HCT116 (cell line): Measurements from ENCODE around the gene HIVEP3. TPM values are rescaled to one million over a fixed set of nuclear protein-coding genes. Genes with fewer than 3 reads are reported as not detected.

ENCODE experiments used
- ATAC-seq: fragments of 200-7000 bp; cut with Tn5 transposase; 2 replicates; pipeline ENCODE4 v1.9.1; 2020; ENCODE audit warnings: mild to moderate bottlenecking, moderate library complexity
- BruUV-seq: library from RNA; stranded (reverse); fragments of 400-500 nt; replicated peaks from 2 replicates; lab custom pipeline; 2021; lab: Mats Ljungman, UMichigan
- CTCF ChIA-PET: fragments of 300-600 bp; sonication (Branson Sonifier 250); formaldehyde crosslinking; loops from one replicate; lab custom pipeline; 2021; ENCODE audit warnings: antibody characterized with exemption; lab: Charles Lee
- POLR2A ChIA-PET: fragments of 300-600, 350-600 bp; sonication (Branson Sonifier 250); formaldehyde crosslinking; loops from one replicate; lab custom pipeline; 2021; ENCODE audit warnings: antibody characterized with exemption; lab: Charles Lee
- RAD21 ChIA-PET, 2 experiments: fragments of 300-600 bp; sonication (Branson Sonifier 250); formaldehyde crosslinking; loops; one replicate each; lab custom pipeline; 2023; ENCODE audit warnings: low total read pairs in 2 of 2; ENCODE audit not compliant: uncharacterized antibody in 2 of 2, unreplicated experiment in 2 of 2, low non-redundant PET in 1 of 2; lab: Charles Lee
- DNase-seq: peaks from one replicate; pipeline ENCODE4 v3.0.0-alpha.2; 2010; ENCODE audit warnings: low read depth, low spot score
- H2AFZ ChIP-seq: fragments of 200-600 bp; shearing (Covaris generic), sonication (generic); 2 replicates; pipeline ENCODE4 v1.6.1; 2017; ENCODE audit warnings: low read depth, mixed run types, mixed read lengths, antibody characterized with exemption, low read length; ENCODE audit not compliant: poor library complexity, severe bottlenecking
- H3K27ac ChIP-seq: 2 replicates; pipeline ENCODE4 v1.5.1; 2012; ENCODE audit warnings: low read depth, low read length
- H3K27me3 ChIP-seq: fragments of 200-600 bp; sonication (generic); 2 replicates; pipeline ENCODE4 v1.6.1; 2016; ENCODE audit warnings: mixed run types, low read length, mixed read lengths; ENCODE audit not compliant: insufficient read depth
- H3K36me3 ChIP-seq, 2 experiments: fragments of 200-500 bp in 1 of 2; fragments of 200-600 bp in 1 of 2; sonication (Bioruptor generic) in 1 of 2; sonication (generic) in 1 of 2; 2 replicates each; pipeline versions ENCODE4 v1.5.1 to v1.6.1; 2014 to 2016; ENCODE audit warnings: low read length in 2 of 2, inconsistent platforms in 1 of 2, mixed read lengths in 1 of 2, mixed run types in 1 of 2; ENCODE audit not compliant: insufficient read depth in 2 of 2, control insufficient read depth in 1 of 2
- H3K4me1 ChIP-seq, 2 experiments: fragments of 200-600 bp in 1 of 2; sonication (generic) in 1 of 2; 2 replicates each; pipeline versions ENCODE4 v1.5.1 to v1.6.1; 2012 to 2017; ENCODE audit warnings: low read length in 2 of 2, inconsistent platforms in 1 of 2, mild to moderate bottlenecking in 1 of 2, mixed read lengths in 1 of 2, mixed run types in 1 of 2, moderate library complexity in 1 of 2; ENCODE audit not compliant: insufficient read depth in 2 of 2, control insufficient read depth in 1 of 2
- H3K4me2 ChIP-seq: fragments of 200-600 bp; sonication (generic); 2 replicates; pipeline ENCODE4 v1.6.1; 2017; ENCODE audit warnings: mixed run types, low read length, mixed read lengths
- H3K4me3 ChIP-seq, 2 experiments: fragments of 200-600 bp in 1 of 2; sonication (generic) in 1 of 2; replicated peaks in 1 of 2; 2 replicates each; pipeline ENCODE4 v1.5.1; 2011 to 2016; ENCODE audit warnings: low read length in 2 of 2, control low read depth in 1 of 2, low read depth in 1 of 2, mild to moderate bottlenecking in 1 of 2, mixed read lengths in 1 of 2, mixed run types in 1 of 2
- H3K79me2 ChIP-seq: fragments of 200-600 bp; sonication (generic); 2 replicates; pipeline ENCODE4 v1.6.1; 2017; ENCODE audit warnings: mild to moderate bottlenecking, mixed run types, low read length, moderate library complexity, mixed read lengths; ENCODE audit not compliant: insufficient read depth
- H3K9ac ChIP-seq: fragments of 200-600 bp; sonication (generic); 2 replicates; pipeline ENCODE4 v1.6.1; 2016; ENCODE audit warnings: low read length, mixed read lengths
- H3K9me2 ChIP-seq: fragments of 200-600 bp; sonication (generic), shearing (Covaris generic); 2 replicates; pipeline ENCODE4 v1.6.1; 2017; ENCODE audit warnings: mixed run types, mild to moderate bottlenecking, moderate library complexity; ENCODE audit not compliant: insufficient read depth
- H3K9me3 ChIP-seq, 2 experiments: fragments of 200-500 bp in 1 of 2; fragments of 200-600 bp in 1 of 2; sonication (Bioruptor generic) in 1 of 2; sonication (generic) in 1 of 2; 2 replicates each; pipeline ENCODE4 v1.6.1; 2014 to 2017; ENCODE audit warnings: low read length in 2 of 2, mixed read lengths in 2 of 2, inconsistent platforms in 1 of 2, low read depth in 1 of 2, mild to moderate bottlenecking in 1 of 2, mixed run types in 1 of 2, moderate library complexity in 1 of 2; ENCODE audit not compliant: control insufficient read depth in 1 of 2, insufficient read depth in 1 of 2
- H4K20me1 ChIP-seq: fragments of 200-600 bp; sonication (generic), shearing (Covaris generic); 2 replicates; pipeline ENCODE4 v1.6.1; 2017; ENCODE audit warnings: mixed run types, mild to moderate bottlenecking, moderate library complexity; ENCODE audit not compliant: insufficient read depth
- ATF3 ChIP-seq: IDR thresholded peaks from 2 replicates; pipeline ENCODE4 v1.6.1; 2012
- CBX3 ChIP-seq: IDR thresholded peaks from 2 replicates; pipeline ENCODE4 v1.6.1; 2012; ENCODE audit warnings: low read depth
- CEBPB ChIP-seq: IDR thresholded peaks from 2 replicates; pipeline ENCODE4 v1.6.1; 2012; ENCODE audit warnings: low read depth
- FOSL1 ChIP-seq: IDR thresholded peaks from 2 replicates; pipeline ENCODE4 v1.6.1; 2012; ENCODE audit warnings: low read depth
- JUND ChIP-seq: IDR thresholded peaks from 2 replicates; pipeline ENCODE4 v1.6.1; 2012
- MAX ChIP-seq: IDR thresholded peaks from 2 replicates; pipeline ENCODE4 v1.6.1; 2012
- RAD21 ChIP-seq: IDR thresholded peaks from 2 replicates; pipeline ENCODE4 v1.6.1; 2012; ENCODE audit warnings: low read depth, mild to moderate bottlenecking
- SIN3A ChIP-seq: IDR thresholded peaks from 2 replicates; pipeline ENCODE4 v1.6.1; 2012; ENCODE audit warnings: low read depth
- SP1 ChIP-seq: IDR thresholded peaks from 2 replicates; pipeline ENCODE4 v1.6.1; 2012; ENCODE audit warnings: low read depth
- SRF ChIP-seq: IDR thresholded peaks from 2 replicates; pipeline ENCODE4 v1.6.1; 2012; ENCODE audit warnings: low read depth
- ZBTB33 ChIP-seq: IDR thresholded peaks from 2 replicates; pipeline ENCODE4 v1.6.1; 2011; ENCODE audit warnings: mild to moderate bottlenecking, low read length, moderate library complexity; ENCODE audit not compliant: insufficient replicate concordance; ENCODE audit errors: extremely low read depth
- ZFX ChIP-seq: fragments of 450-650 bp; IDR thresholded peaks from 2 replicates; pipeline ENCODE4 v1.6.1; 2017
- ZNF274 ChIP-seq: fragments of 200-500 bp; sonication (Bioruptor generic); IDR thresholded peaks from 2 replicates; pipeline ENCODE4 v1.6.1; 2014; ENCODE audit warnings: mild to moderate bottlenecking, low read depth, low read length, inconsistent platforms
- intact Hi-C: fragments of 100-400 bp; cut with micrococcal nuclease; formaldehyde crosslinking; loops from 2 replicates; pipeline ENCODE4 v1.10.0; 2022
- total RNA-seq: library from RNA; stranded (reverse); gene quantifications from one replicate; pipeline ENCODE4 v1.2.1, GENCODE V29; 2021; ENCODE audit not compliant: unreplicated experiment

The HIVEP3 gene
- total RNA-seq, 1 experiment from 2014 or later, result 7.1 TPM

- DNase-seq (no peak), ATAC-seq (no peak)
- H2AFZ ChIP-seq, result no peak overlapping the region
- RAD21 ChIA-PET, result no interaction called here
- CTCF ChIA-PET, result interaction anchor here (1.3 kb wide), 1 partner anchor 21 kb away, joined by 4 read pairs; no protein-coding TSS in a partner anchor
- no peaks in the 10 kb centered on the region for H3K36me3 ChIP-seq
- no peak overlapping the region for H3K9ac ChIP-seq
- no peak overlapping the region for H3K4me3 ChIP-seq
- no peak for TF ChIP-seq ZBTB33
- TF ChIP-seq CBX3, result no peak
- TF ChIP-seq SIN3A, result no peak
- no peak for TF ChIP-seq ATF3
- no peak for TF ChIP-seq JUND
- no peak for TF ChIP-seq RAD21
- no peak for TF ChIP-seq FOSL1
- TF ChIP-seq ZFX, result no peak
- no peak for TF ChIP-seq SRF
- no peak for TF ChIP-seq ZNF274
- no peak for TF ChIP-seq SP1
- no peak for TF ChIP-seq MAX
- no peak for TF ChIP-seq CEBPB
- POLR2A ChIA-PET, result no interaction called here
- BruUV-seq, result no TSS peak
- H3K27me3 ChIP-seq, result no peaks in the 10 kb centered on the region
- no peak overlapping the region for H3K27ac ChIP-seq
- intact Hi-C loops, result no loop called here
- H4K20me1 ChIP-seq, result no peaks in the 10 kb centered on the region
- H3K9me3 ChIP-seq, result no peaks in the 10 kb centered on the region
- H3K9me2 ChIP-seq, result no peaks in the 10 kb centered on the region
- H3K79me2 ChIP-seq, result no peaks in the 10 kb centered on the region
- no peak overlapping the region for H3K4me2 ChIP-seq
- peaks cover 0 to 10% of the 10 kb centered on the region in 2 experiments; a peak in 3 of 4 replicates for H3K4me1 ChIP-seq
These were observed 381.5 kb downstream of the HIVEP3 start for GRCh38 chr1:41537251-41537650.
